Measurements from ENCODE around the gene LPCAT1.

GRCh38 chr5:1417586-1418225, 106.1 kb downstream of the LPCAT1 start:
- TF ChIP-seq REST (IDR thresholded peaks at IDR 0.05; ENCODE audit: low read depth) (no peak), CTCF (IDR thresholded peaks at IDR 0.05 in 2 of 3, conservative IDR thresholded peaks at IDR 0.05 in 1 of 3; ENCODE audit: borderline replicate concordance in 1 of 3, insufficient read depth in 1 of 3, low read depth in 2 of 3, low read length in 2 of 3) (no peak), MAX (IDR thresholded peaks at IDR 0.05) (no peak), CBX3 (IDR thresholded peaks at IDR 0.05; ENCODE audit: low read depth) (no peak), YY1 (IDR thresholded peaks at IDR 0.05; ENCODE audit: extremely low read depth, insufficient replicate concordance, low read depth, low read length) (no peak)

All from HCT116 (cell line).